Liver (tissue), 9 donors: ENCODE measurements around the gene ZNF599. TPM values are rescaled to one million over a fixed set of nuclear protein-coding genes. Genes with fewer than 3 reads are reported as not detected.
A peak's percentile ranks its signal among the peaks of the same experiment; 100 is the strongest.

Experiments
- DNase-seq: peaks from one replicate; pipeline ENCODE4 v3.0.0-alpha.2; 2017; ENCODE audit warnings: low spot score
- H3K27ac ChIP-seq, 2 donors: one replicate each; pipeline ENCODE4 v1.7.0; 2013; ENCODE audit warnings: inconsistent platforms in 2 of 2, low read length in 2 of 2, control low read depth in 1 of 2, low read depth in 1 of 2, mild to moderate bottlenecking in 1 of 2
- H3K27me3 ChIP-seq, 4 donors: one replicate each; pipeline versions ENCODE4 v1.6.1 to v1.7.0; 2013; ENCODE audit warnings: low read length in 3 of 4, inconsistent platforms in 1 of 4, mild to moderate bottlenecking in 1 of 4, moderate library complexity in 1 of 4; ENCODE audit not compliant: control insufficient read depth in 4 of 4, insufficient read depth in 4 of 4
- H3K36me3 ChIP-seq, 4 donors: one replicate each; pipeline versions ENCODE4 v1.6.1 to v1.7.0; 2013; ENCODE audit warnings: low read length in 3 of 4, mild to moderate bottlenecking in 3 of 4, low read depth in 1 of 4, moderate library complexity in 1 of 4; ENCODE audit not compliant: control insufficient read depth in 4 of 4, insufficient read depth in 3 of 4
- H3K4me1 ChIP-seq, 4 donors: one replicate each; pipeline versions ENCODE4 v1.6.1 to v1.7.0; 2013; ENCODE audit warnings: low read length in 3 of 4, mild to moderate bottlenecking in 3 of 4, moderate library complexity in 1 of 4; ENCODE audit not compliant: control insufficient read depth in 4 of 4, insufficient read depth in 4 of 4
- H3K4me3 ChIP-seq, 3 donors: one replicate each; pipeline versions ENCODE4 v1.6.1 to v1.7.0; 2013; ENCODE audit warnings: low read length in 3 of 3, control low read depth in 1 of 3, low read depth in 1 of 3, mild to moderate bottlenecking in 1 of 3
- H3K9ac ChIP-seq, 2 donors: one replicate each; pipeline ENCODE4 v1.7.0; 2013; ENCODE audit warnings: low read length in 2 of 2, mild to moderate bottlenecking in 2 of 2, moderate library complexity in 2 of 2, control low read depth in 1 of 2, low read depth in 1 of 2
- H3K9me3 ChIP-seq, 4 donors: one replicate each; pipeline versions ENCODE4 v1.6.1 to v1.7.0; 2013; ENCODE audit warnings: low read length in 3 of 4; ENCODE audit not compliant: control insufficient read depth in 4 of 4
- ATF3 ChIP-seq: IDR thresholded peaks from 2 replicates; pipeline ENCODE4 v1.6.1; 2016; ENCODE audit warnings: antibody characterized with exemption
- EGR1 ChIP-seq, 2 donors: IDR thresholded peaks; 2 replicates each; pipeline ENCODE4 v1.6.1; 2016 to 2018; ENCODE audit warnings: antibody characterized with exemption in 2 of 2, low read depth in 2 of 2
- FOXA1 ChIP-seq: IDR thresholded peaks from 2 replicates; pipeline ENCODE4 v1.6.1; 2016; ENCODE audit warnings: antibody characterized with exemption
- FOXA2 ChIP-seq: IDR thresholded peaks from 2 replicates; pipeline ENCODE4 v1.6.1; 2016; ENCODE audit warnings: antibody characterized with exemption
- GABPA ChIP-seq, 2 donors: IDR thresholded peaks in 1 of 2; conservative IDR thresholded peaks in 1 of 2; 2 replicates each; pipeline ENCODE4 v1.6.1; 2016; ENCODE audit warnings: antibody characterized with exemption in 2 of 2, mild to moderate bottlenecking in 1 of 2, moderate library complexity in 1 of 2
- HNF4A ChIP-seq, 2 donors: conservative IDR thresholded peaks; 2 replicates each; pipeline ENCODE4 v1.6.1; 2016; ENCODE audit warnings: antibody characterized with exemption in 2 of 2, mild to moderate bottlenecking in 2 of 2
- HNF4G ChIP-seq: IDR thresholded peaks from 2 replicates; pipeline ENCODE4 v1.6.1; 2016; ENCODE audit warnings: antibody characterized with exemption
- JUND ChIP-seq, 2 donors: IDR thresholded peaks; 2 replicates each; pipeline ENCODE4 v1.6.1; 2016; ENCODE audit warnings: antibody characterized with exemption in 2 of 2
- RAD21 ChIP-seq, 2 donors: IDR thresholded peaks; 2 replicates each; pipeline ENCODE4 v1.6.1; 2016; ENCODE audit warnings: antibody characterized with exemption in 2 of 2, mild to moderate bottlenecking in 2 of 2
- REST ChIP-seq: IDR thresholded peaks from 2 replicates; pipeline ENCODE4 v1.6.1; 2016; ENCODE audit warnings: antibody characterized with exemption, mild to moderate bottlenecking
- RXRA ChIP-seq, 2 donors: IDR thresholded peaks; 2 replicates each; pipeline ENCODE4 v1.6.1; 2017 to 2018; ENCODE audit warnings: antibody characterized with exemption in 2 of 2, mild to moderate bottlenecking in 1 of 2
- SP1 ChIP-seq: IDR thresholded peaks from 2 replicates; pipeline ENCODE4 v1.6.1; 2018; ENCODE audit warnings: antibody characterized with exemption, mild to moderate bottlenecking
- TAF1 ChIP-seq: conservative IDR thresholded peaks from 2 replicates; pipeline ENCODE4 v1.6.1; 2016; ENCODE audit warnings: antibody characterized with exemption, mild to moderate bottlenecking
- YY1 ChIP-seq: IDR thresholded peaks from 2 replicates; pipeline ENCODE4 v1.6.1; 2016; ENCODE audit warnings: antibody characterized with exemption, mild to moderate bottlenecking
- ZBTB33 ChIP-seq: IDR thresholded peaks from 2 replicates; pipeline ENCODE4 v1.6.1; 2016; ENCODE audit warnings: antibody characterized with exemption
- WGBS: extraction: QIAGEN DNeasy Blood & Tissue Kit; methylation state at CpG from one replicate; pipeline ENCODE4 v1.1.7; 2013; 5-methylcytosine and 5-hydroxymethylcytosine counted together
- polyA plus RNA-seq, 2 donors: library from polyadenylated mRNA; stranded (reverse) in 1 of 2; unstranded in 1 of 2; fragments of 200-250 nt in 1 of 2; fragments of >200 nt in 1 of 2; fragmentation: Nextera tagmentation in 1 of 2; extraction: Ambion mirVana in 1 of 2; gene quantifications; one replicate each; pipeline versions ENCODE4 v1.2.1 to v1.2.3, GENCODE V29; 2013 to 2015
- total RNA-seq, 2 donors: library from RNA; depleted of rRNA; stranded (reverse); fragments of >200 nt; gene quantifications; one replicate each; pipeline ENCODE4 v1.2.3, GENCODE V29; 2014
- TF ChIP-seq, protein P1 (sequence below): IDR thresholded peaks from 2 replicates; pipeline ENCODE4 v1.6.1; 2016; ENCODE audit warnings: antibody characterized with exemption
- TF ChIP-seq, protein P2 (sequence below): fragments of 150-350 bp; IDR thresholded peaks from 2 replicates; pipeline ENCODE4 v1.5.1; 2017; ENCODE audit warnings: improper control_type of control experiment, low read depth, low read length; ENCODE audit not compliant: missing input control
- donor health status: healthy.
- donor health status: healthy.
- donor health status: healthy.
- donor health status: healthy.
- donor health status: healthy.

Gene ZNF599
- total and polyA plus RNA-seq, 4 donors = 1.5 to 2.6 (median 2.1) TPM

DNA sequence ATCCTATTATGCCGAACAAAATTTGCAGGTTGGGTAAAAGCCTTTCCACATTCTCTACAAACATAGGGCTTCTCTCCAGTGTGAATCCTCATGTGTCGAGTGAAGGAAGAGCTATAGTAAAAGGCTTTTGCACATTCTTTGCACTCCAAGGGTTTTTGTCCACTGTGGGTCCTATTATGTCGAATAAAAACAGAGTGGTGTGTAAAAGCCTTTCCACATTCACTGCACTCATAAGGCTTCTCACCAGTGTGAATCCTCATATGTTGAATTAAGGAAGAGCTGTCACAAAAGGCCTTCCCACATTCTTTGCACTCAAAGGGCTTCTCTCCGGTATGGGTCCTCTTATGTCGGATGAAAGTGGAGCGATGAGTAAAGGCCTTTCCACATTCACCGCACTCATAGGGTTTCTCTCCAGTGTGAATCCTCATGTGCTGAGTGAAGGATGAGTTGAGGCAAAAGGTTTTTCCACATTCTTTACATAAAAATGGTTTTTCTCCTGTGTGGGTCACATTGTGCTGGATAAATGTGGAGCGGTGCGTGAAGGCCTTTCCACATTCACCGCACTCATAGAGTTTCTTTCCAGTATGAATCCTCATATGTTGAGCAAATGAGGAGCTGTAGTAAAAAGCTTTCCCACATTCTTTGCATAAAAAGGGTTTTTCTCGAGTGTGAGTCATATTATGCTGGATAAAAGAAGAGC, 13.6 kb downstream of the ZNF599 start:
- Histone ChIP-seq H3K27ac (no peak overlapping the region), H3K27me3 (no peaks in the 10 kb centered on the region), H3K9me3 (peaks cover 36 to 86% (median 79%) of the 10 kb centered on the region in 4 donors), H3K4me1 (no peaks in the 10 kb centered on the region), H3K4me3 (peak overlapping the region in 2 of 3 donors; percentile 17 to 52), H3K9ac (no peak overlapping the region), H3K36me3 (peaks cover 3 to 38% (median 30%) of the 10 kb centered on the region in 4 donors)
- no peak for DNase-seq
- WGBS = 97% methylated on average over 11 of the region's 11 CpGs
- TF ChIP-seq SP1 (no peak), FOXA2 (no peak), GABPA (IDR thresholded peaks at IDR 0.05 in 1 of 2, conservative IDR thresholded peaks at IDR 0.05 in 1 of 2) (no peak), HNF4G (no peak), RAD21 (IDR thresholded peaks at IDR 0.05) (no peak), FOXA1 (no peak), HNF4A (conservative IDR thresholded peaks at IDR 0.05) (no peak), REST (no peak), JUND (IDR thresholded peaks at IDR 0.05) (no peak)
- TF ChIP-seq, protein P1, sequence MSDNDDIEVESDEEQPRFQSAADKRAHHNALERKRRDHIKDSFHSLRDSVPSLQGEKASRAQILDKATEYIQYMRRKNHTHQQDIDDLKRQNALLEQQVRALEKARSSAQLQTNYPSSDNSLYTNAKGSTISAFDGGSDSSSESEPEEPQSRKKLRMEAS = no peak
- TF ChIP-seq, protein P2, sequence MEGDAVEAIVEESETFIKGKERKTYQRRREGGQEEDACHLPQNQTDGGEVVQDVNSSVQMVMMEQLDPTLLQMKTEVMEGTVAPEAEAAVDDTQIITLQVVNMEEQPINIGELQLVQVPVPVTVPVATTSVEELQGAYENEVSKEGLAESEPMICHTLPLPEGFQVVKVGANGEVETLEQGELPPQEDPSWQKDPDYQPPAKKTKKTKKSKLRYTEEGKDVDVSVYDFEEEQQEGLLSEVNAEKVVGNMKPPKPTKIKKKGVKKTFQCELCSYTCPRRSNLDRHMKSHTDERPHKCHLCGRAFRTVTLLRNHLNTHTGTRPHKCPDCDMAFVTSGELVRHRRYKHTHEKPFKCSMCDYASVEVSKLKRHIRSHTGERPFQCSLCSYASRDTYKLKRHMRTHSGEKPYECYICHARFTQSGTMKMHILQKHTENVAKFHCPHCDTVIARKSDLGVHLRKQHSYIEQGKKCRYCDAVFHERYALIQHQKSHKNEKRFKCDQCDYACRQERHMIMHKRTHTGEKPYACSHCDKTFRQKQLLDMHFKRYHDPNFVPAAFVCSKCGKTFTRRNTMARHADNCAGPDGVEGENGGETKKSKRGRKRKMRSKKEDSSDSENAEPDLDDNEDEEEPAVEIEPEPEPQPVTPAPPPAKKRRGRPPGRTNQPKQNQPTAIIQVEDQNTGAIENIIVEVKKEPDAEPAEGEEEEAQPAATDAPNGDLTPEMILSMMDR = no peak

GRCh38 chr19:34757441-34757840, 15.6 kb downstream of the ZNF599 start:
- Histone ChIP-seq H3K27ac (no peak overlapping the region), H3K27me3 (no peaks in the 10 kb centered on the region), H3K9ac (no peak overlapping the region), H3K36me3 (peaks cover 3 to 29% (median 23%) of the 10 kb centered on the region in 4 donors), H3K4me3 (peak overlapping the region in 2 of 3 donors; percentile 54 to 60), H3K9me3 (peaks cover 41 to 83% (median 78%) of the 10 kb centered on the region in 4 donors), H3K4me1 (no peaks in the 10 kb centered on the region)
- 97% methylated on average over 4 of the region's 4 CpGs for WGBS
- DNase-seq = no peak
- TF ChIP-seq RXRA (IDR thresholded peaks at IDR 0.05) (no peak), ATF3 (no peak), FOXA2 (no peak), TAF1 (no peak), FOXA1 (no peak), HNF4A (conservative IDR thresholded peaks at IDR 0.05) (no peak), YY1 (no peak), ZBTB33 (no peak), EGR1 (IDR thresholded peaks at IDR 0.05; ENCODE audit: low read depth in 2 of 2) (no peak), SP1 (no peak)
- TF ChIP-seq, protein P1 = no peak
